Central memory CD8-positive, alpha-beta T cell (primary cell): ENCODE results near the gene DNAH1.

ENCODE experiments used
- ATAC-seq: fragments of 150-1000 bp; cut with Tn5 transposase; replicated peaks from 2 replicates; pipeline ENCODE4 v1.10.0; 2022; ENCODE audit warnings: mild to moderate bottlenecking, moderate FRiP score, moderate number of reproducible peaks; ENCODE audit not compliant: poor library complexity, severe bottlenecking; ENCODE audit errors: extremely low read depth
- DNase-seq, 2 donors: peaks; one replicate each; pipeline ENCODE4 v3.0.0; 2021; ENCODE audit warnings: low spot score in 2 of 2
- H3K27ac Mint-ChIP-seq: one replicate; pipeline ENCODE4 v1.8.0; 2022; ENCODE audit warnings: low read depth, mild to moderate bottlenecking, moderate library complexity, mixed read lengths
- H3K27me3 Mint-ChIP-seq: one replicate; pipeline ENCODE4 v1.8.0; 2022; ENCODE audit warnings: mixed read lengths
- H3K36me3 Mint-ChIP-seq: one replicate; pipeline ENCODE4 v1.8.0; 2022; ENCODE audit warnings: mild to moderate bottlenecking, moderate library complexity, mixed read lengths; ENCODE audit not compliant: insufficient read depth
- H3K4me1 Mint-ChIP-seq: one replicate; pipeline ENCODE4 v1.8.0; 2022; ENCODE audit warnings: mixed read lengths
- H3K4me3 Mint-ChIP-seq: one replicate; pipeline ENCODE4 v1.8.0; 2022; ENCODE audit warnings: mild to moderate bottlenecking, moderate library complexity, mixed read lengths
- H3K9me3 Mint-ChIP-seq: one replicate; pipeline ENCODE4 v1.8.0; 2022; ENCODE audit warnings: mixed read lengths

DNAH1 gene

GRCh38 chr3:52353291-52353855 lies 37.3 kb downstream of the DNAH1 start:
- ATAC-seq (no peak), DNase-seq (no peak)
- Mint-ChIP-seq H3K27me3 (no peaks in the 10 kb centered on the region), H3K4me3 (no peak overlapping the region), H3K4me1 (no peaks in the 10 kb centered on the region), H3K27ac (no peak overlapping the region), H3K36me3 (peaks cover 15% of the 10 kb centered on the region), H3K9me3 (no peaks in the 10 kb centered on the region)

- H3K9me3 Mint-ChIP-seq, result no peaks in the 10 kb centered on the region
- no peaks in the 10 kb centered on the region for H3K4me1 Mint-ChIP-seq
- no peak overlapping the region for H3K4me3 Mint-ChIP-seq
- ATAC-seq (no peak), DNase-seq (no peak)
- no peak overlapping the region for H3K27ac Mint-ChIP-seq
- H3K36me3 Mint-ChIP-seq, result peaks cover 15% of the 10 kb centered on the region
- H3K27me3 Mint-ChIP-seq, result no peaks in the 10 kb centered on the region
These were observed 38.6 kb downstream of the DNAH1 start for GRCh38 chr3:52354676-52355075.

- DNase-seq (no peak), ATAC-seq (no peak)
- Mint-ChIP-seq H3K27me3 (no peaks in the 10 kb centered on the region), H3K36me3 (peaks cover 15% of the 10 kb centered on the region), H3K27ac (no peak overlapping the region), H3K4me3 (no peak overlapping the region), H3K9me3 (no peaks in the 10 kb centered on the region), H3K4me1 (no peaks in the 10 kb centered on the region)
These were observed 39.4 kb downstream of the DNAH1 start for GRCh38 chr3:52355526-52355925.

- no peaks in the 10 kb centered on the region for H3K9me3 Mint-ChIP-seq
- H3K4me3 Mint-ChIP-seq, result no peak overlapping the region
- DNase-seq (no peak), ATAC-seq (no peak)
- H3K27ac Mint-ChIP-seq, result no peak overlapping the region
- no peaks in the 10 kb centered on the region for H3K4me1 Mint-ChIP-seq
- H3K36me3 Mint-ChIP-seq, result peaks cover 17% of the 10 kb centered on the region
- no peaks in the 10 kb centered on the region for H3K27me3 Mint-ChIP-seq
These were observed 40.0 kb downstream of the DNAH1 start for GRCh38 chr3:52356126-52356525.

GRCh38 chr3:52357151-52358080 lies 41.3 kb downstream of the DNAH1 start:
- Mint-ChIP-seq H3K27me3 (no peaks in the 10 kb centered on the region), H3K9me3 (no peaks in the 10 kb centered on the region), H3K4me3 (no peak overlapping the region), H3K4me1 (no peaks in the 10 kb centered on the region), H3K36me3 (peaks cover 22% of the 10 kb centered on the region), H3K27ac (peak overlapping the region; percentile 41)
- no peak for DNase-seq
- ATAC-seq, result no peak

- H3K9me3 Mint-ChIP-seq, result no peaks in the 10 kb centered on the region
- no peak for DNase-seq
- H3K36me3 Mint-ChIP-seq, result peaks cover 20% of the 10 kb centered on the region
- no peak for ATAC-seq
- H3K27ac Mint-ChIP-seq, result peak overlapping the region; percentile 41
- H3K4me3 Mint-ChIP-seq, result no peak overlapping the region
- H3K4me1 Mint-ChIP-seq, result no peaks in the 10 kb centered on the region
- H3K27me3 Mint-ChIP-seq, result no peaks in the 10 kb centered on the region
These were observed 42.3 kb downstream of the DNAH1 start for GRCh38 chr3:52358362-52358940.

GRCh38 chr3:52359116-52359855 lies 43.2 kb downstream of the DNAH1 start:
- ATAC-seq, result no peak
- Mint-ChIP-seq H3K27ac (peak overlapping the region; percentile 71), H3K9me3 (no peaks in the 10 kb centered on the region), H3K27me3 (no peaks in the 10 kb centered on the region), H3K4me1 (no peaks in the 10 kb centered on the region), H3K36me3 (peaks cover 20% of the 10 kb centered on the region), H3K4me3 (no peak overlapping the region)
- no peak for DNase-seq

GRCh38 chr3:52361011-52361410 lies 44.9 kb downstream of the DNAH1 start:
- H3K4me3 Mint-ChIP-seq, result no peak overlapping the region

GRCh38 chr3:52361454-52361853 lies 45.3 kb downstream of the DNAH1 start:
- H3K36me3 Mint-ChIP-seq, result peaks cover 18% of the 10 kb centered on the region
- no peak overlapping the region for H3K4me3 Mint-ChIP-seq
- DNase-seq (no peak), ATAC-seq (no peak)
- H3K27me3 Mint-ChIP-seq, result no peaks in the 10 kb centered on the region
- no peaks in the 10 kb centered on the region for H3K4me1 Mint-ChIP-seq
- no peak overlapping the region for H3K27ac Mint-ChIP-seq
- H3K9me3 Mint-ChIP-seq, result no peaks in the 10 kb centered on the region

More at GRCh38 chr3:52361011-52361410, 44.9 kb downstream of the DNAH1 start:
- H3K27ac Mint-ChIP-seq, result no peak overlapping the region
- DNase-seq (no peak), ATAC-seq (no peak)
- peaks cover 19% of the 10 kb centered on the region for H3K36me3 Mint-ChIP-seq
- no peaks in the 10 kb centered on the region for H3K4me1 Mint-ChIP-seq
- H3K9me3 Mint-ChIP-seq, result no peaks in the 10 kb centered on the region
- no peaks in the 10 kb centered on the region for H3K27me3 Mint-ChIP-seq

- H3K4me1 Mint-ChIP-seq, result no peaks in the 10 kb centered on the region
- no peak for DNase-seq
- H3K9me3 Mint-ChIP-seq, result no peaks in the 10 kb centered on the region
- no peak for ATAC-seq
- no peaks in the 10 kb centered on the region for H3K27me3 Mint-ChIP-seq
- no peak overlapping the region for H3K4me3 Mint-ChIP-seq
- no peak overlapping the region for H3K27ac Mint-ChIP-seq
- peaks cover 18% of the 10 kb centered on the region for H3K36me3 Mint-ChIP-seq
These were observed 45.8 kb downstream of the DNAH1 start for GRCh38 chr3:52361898-52362297.

GRCh38 chr3:52364322-52365035 lies 48.4 kb downstream of the DNAH1 start:
- Mint-ChIP-seq H3K4me3 (no peak overlapping the region), H3K9me3 (no peaks in the 10 kb centered on the region), H3K4me1 (no peaks in the 10 kb centered on the region), H3K27me3 (no peaks in the 10 kb centered on the region), H3K27ac (no peak overlapping the region), H3K36me3 (peaks cover 15% of the 10 kb centered on the region)
- no peak for ATAC-seq
- no peak for DNase-seq

- Mint-ChIP-seq H3K27me3 (no peaks in the 10 kb centered on the region), H3K27ac (no peak overlapping the region), H3K4me3 (no peak overlapping the region), H3K4me1 (no peaks in the 10 kb centered on the region), H3K36me3 (peaks cover 18% of the 10 kb centered on the region), H3K9me3 (no peaks in the 10 kb centered on the region)
- DNase-seq (no peak), ATAC-seq (no peak)
These were observed 50.4 kb downstream of the DNAH1 start for GRCh38 chr3:52366527-52366926.
